A549 treated with CpdA at 1 μM for 4 hours (cell line): ENCODE data around the gene TP63. TPM values are rescaled to one million over a fixed set of nuclear protein-coding genes. Genes with fewer than 3 reads are reported as not detected.

ENCODE experiments used
- total RNA-seq: library from RNA; stranded (reverse); fragments of 200-300 nt; extraction: Qiagen RNA extraction; gene quantifications from 5 replicates; pipeline ENCODE4 v1.2.3, GENCODE V29; 2022; ENCODE audit warnings: low read depth

TP63 gene
- total RNA-seq: 0.27 to 0.71 TPM (median 0.55 TPM) in 5 replicates

GRCh38 chr3:189631373-189631408 lies at the start of gene TP63:
Gene TP63, plus strand, starts transcription at chr3:189631389. Its CDS starts 127 bp downstream, at chr3:189631516.

